Mesodermal cell (in vitro differentiated cells): ENCODE data around the gene CUEDC2.

Source experiments
- H3K27ac ChIP-seq: 2 replicates; pipeline ENCODE4 v1.7.0; 2013; ENCODE audit warnings: mild to moderate bottlenecking, low read depth, low read length, moderate library complexity; ENCODE audit not compliant: severe bottlenecking
- H3K36me3 ChIP-seq: 2 replicates; pipeline ENCODE4 v1.7.1; 2013; ENCODE audit warnings: mild to moderate bottlenecking, low read length, moderate library complexity; ENCODE audit not compliant: control insufficient read depth, insufficient read depth
- H3K4me1 ChIP-seq: one replicate; pipeline ENCODE4 v1.7.1; 2013; ENCODE audit warnings: mild to moderate bottlenecking, low read length; ENCODE audit not compliant: insufficient read depth, control insufficient read depth, poor library complexity, severe bottlenecking
- H3K4me3 ChIP-seq: 2 replicates; pipeline ENCODE4 v1.7.0; 2013; ENCODE audit warnings: low read length, control low read depth, mild to moderate bottlenecking; ENCODE audit not compliant: insufficient read depth, poor library complexity, severe bottlenecking; ENCODE audit errors: extremely low read depth
- H3K9me3 ChIP-seq: 2 replicates; pipeline ENCODE4 v1.7.1; 2013; ENCODE audit warnings: mild to moderate bottlenecking, low read length, moderate library complexity; ENCODE audit not compliant: control insufficient read depth
- WGBS, 2 experiments: methylation state at CpG; one replicate each; pipeline ENCODE4 v1.1.5; 2013; ENCODE audit warnings: missing lambda C conversion rate in 2 of 2; ENCODE audit not compliant: insufficient coverage in 2 of 2; 5-methylcytosine and 5-hydroxymethylcytosine counted together

Gene CUEDC2

GRCh38 chr10:102416283-102416682 is 16.1 kb downstream of the CUEDC2 start:
- WGBS, 2 experiments: 77 to 85% methylated on average over 4 to 8 of the region's 9 CpGs
- H3K9me3 ChIP-seq: no peaks in the 10 kb centered on the region
- H3K4me3 ChIP-seq: no peak overlapping the region
- H3K36me3 ChIP-seq: no peaks in the 10 kb centered on the region
- H3K4me1 ChIP-seq: peaks cover 6% of the 10 kb centered on the region
- H3K27ac ChIP-seq: no peak overlapping the region

GRCh38 chr10:102414749-102415148 is 17.6 kb downstream of the CUEDC2 start:
- WGBS, 2 experiments: 83 to 87% methylated on average over 13 to 14 of the region's 20 CpGs
- H3K4me3 ChIP-seq: no peak overlapping the region
- peaks cover 15% of the 10 kb centered on the region for H3K4me1 ChIP-seq
- H3K36me3 ChIP-seq: no peaks in the 10 kb centered on the region
- H3K27ac ChIP-seq: no peak overlapping the region
- no peaks in the 10 kb centered on the region for H3K9me3 ChIP-seq

GRCh38 chr10:102413806-102414561 is 18.4 kb downstream of the CUEDC2 start:
- peaks cover 16% of the 10 kb centered on the region for H3K4me1 ChIP-seq
- no peaks in the 10 kb centered on the region for H3K9me3 ChIP-seq
- H3K4me3 ChIP-seq: no peak overlapping the region
- no peak overlapping the region for H3K27ac ChIP-seq
- WGBS, 2 experiments: 83 to 88% methylated on average over 11 to 16 of the region's 16 CpGs
- H3K36me3 ChIP-seq: no peaks in the 10 kb centered on the region

GRCh38 chr10:102413053-102413705 is 19.2 kb downstream of the CUEDC2 start:
- whole genome bisulfite sequencing, 2 experiments: 0 to 20% methylated on average over 2 to 4 of the region's 5 CpGs
- peaks cover 14% of the 10 kb centered on the region for H3K4me1 ChIP-seq
- no peak overlapping the region for H3K27ac ChIP-seq
- H3K4me3 ChIP-seq: no peak overlapping the region
- no peaks in the 10 kb centered on the region for H3K36me3 ChIP-seq
- H3K9me3 ChIP-seq: no peaks in the 10 kb centered on the region

GRCh38 chr10:102412293-102412692 is 20.1 kb downstream of the CUEDC2 start:
- H3K4me1 ChIP-seq: peaks cover 14% of the 10 kb centered on the region
- H3K9me3 ChIP-seq: no peaks in the 10 kb centered on the region
- WGBS, 2 experiments: 85 to 96% methylated on average over 7 to 10 of the region's 10 CpGs
- no peak overlapping the region for H3K27ac ChIP-seq
- H3K4me3 ChIP-seq: no peak overlapping the region
- no peaks in the 10 kb centered on the region for H3K36me3 ChIP-seq

GRCh38 chr10:102411341-102412255 is 20.8 kb downstream of the CUEDC2 start:
- Histone ChIP-seq H3K27ac (no peak overlapping the region), H3K4me1 (peaks cover 14% of the 10 kb centered on the region), H3K9me3 (no peaks in the 10 kb centered on the region), H3K36me3 (no peaks in the 10 kb centered on the region), H3K4me3 (no peak overlapping the region)
- 88 to 91% methylated on average over 14 of the region's 14 CpGs for WGBS, 2 experiments

- Histone ChIP-seq H3K27ac (peak overlapping the region; percentile 16), H3K4me3 (peak overlapping the region; percentile 34), H3K36me3 (no peaks in the 10 kb centered on the region), H3K4me1 (peaks cover 14% of the 10 kb centered on the region), H3K9me3 (no peaks in the 10 kb centered on the region)
- WGBS, 2 experiments: 8 to 9% methylated on average over 34 to 37 of the region's 48 CpGs
These were observed 21.8 kb downstream of the CUEDC2 start for GRCh38 chr10:102410429-102411073.

GRCh38 chr10:102409604-102410428 is 22.6 kb downstream of the CUEDC2 start:
- no peaks in the 10 kb centered on the region for H3K36me3 ChIP-seq
- H3K4me3 ChIP-seq: peak overlapping the region; percentile 36
- H3K27ac ChIP-seq: peak overlapping the region; percentile 16
- WGBS, 2 experiments: 43 to 44% methylated on average over 20 to 21 of the region's 24 CpGs
- no peaks in the 10 kb centered on the region for H3K9me3 ChIP-seq
- H3K4me1 ChIP-seq: peaks cover 14% of the 10 kb centered on the region

GRCh38 chr10:102408728-102409603 is 23.4 kb downstream of the CUEDC2 start:
- H3K27ac ChIP-seq: no peak overlapping the region
- no peaks in the 10 kb centered on the region for H3K9me3 ChIP-seq
- peak overlapping the region; percentile 36 for H3K4me3 ChIP-seq
- no peaks in the 10 kb centered on the region for H3K36me3 ChIP-seq
- WGBS, 2 experiments: 1 to 3% methylated on average over 57 to 70 of the region's 103 CpGs
- peaks cover 14% of the 10 kb centered on the region for H3K4me1 ChIP-seq
